HG03064 (cell line): Measurements from ENCODE around the gene SLC38A9.
"Not testable (repeated sequence)": the region's sequence is repeated elsewhere in the genome, so short reads cannot be mapped to it uniquely, and the experiment has no call there.

Experiments
- ATAC-seq: cut with Tn5 transposase; IDR thresholded peaks from one replicate; pipeline ENCODE4 v1.9.1; 2021; ENCODE audit warnings: low read depth; ENCODE audit not compliant: unreplicated experiment

Gene SLC38A9, protein sequence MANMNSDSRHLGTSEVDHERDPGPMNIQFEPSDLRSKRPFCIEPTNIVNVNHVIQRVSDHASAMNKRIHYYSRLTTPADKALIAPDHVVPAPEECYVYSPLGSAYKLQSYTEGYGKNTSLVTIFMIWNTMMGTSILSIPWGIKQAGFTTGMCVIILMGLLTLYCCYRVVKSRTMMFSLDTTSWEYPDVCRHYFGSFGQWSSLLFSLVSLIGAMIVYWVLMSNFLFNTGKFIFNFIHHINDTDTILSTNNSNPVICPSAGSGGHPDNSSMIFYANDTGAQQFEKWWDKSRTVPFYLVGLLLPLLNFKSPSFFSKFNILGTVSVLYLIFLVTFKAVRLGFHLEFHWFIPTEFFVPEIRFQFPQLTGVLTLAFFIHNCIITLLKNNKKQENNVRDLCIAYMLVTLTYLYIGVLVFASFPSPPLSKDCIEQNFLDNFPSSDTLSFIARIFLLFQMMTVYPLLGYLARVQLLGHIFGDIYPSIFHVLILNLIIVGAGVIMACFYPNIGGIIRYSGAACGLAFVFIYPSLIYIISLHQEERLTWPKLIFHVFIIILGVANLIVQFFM

GRCh38 chr5:55712023-55712859 is at the start of gene SLC38A9:
Gene SLC38A9, minus strand, starts transcription at chr5:55712324. Its CDS starts 14,366 bp downstream, at chr5:55697958.
- peak; percentile 100 for ATAC-seq

GRCh38 chr5:55761721-55762120 is 49.6 kb upstream of the SLC38A9 start:
- ATAC-seq, result not testable (repeated sequence)

GRCh38 chr5:55758714-55759113 is 46.6 kb upstream of the SLC38A9 start:
- ATAC-seq, result no peak

DNA sequence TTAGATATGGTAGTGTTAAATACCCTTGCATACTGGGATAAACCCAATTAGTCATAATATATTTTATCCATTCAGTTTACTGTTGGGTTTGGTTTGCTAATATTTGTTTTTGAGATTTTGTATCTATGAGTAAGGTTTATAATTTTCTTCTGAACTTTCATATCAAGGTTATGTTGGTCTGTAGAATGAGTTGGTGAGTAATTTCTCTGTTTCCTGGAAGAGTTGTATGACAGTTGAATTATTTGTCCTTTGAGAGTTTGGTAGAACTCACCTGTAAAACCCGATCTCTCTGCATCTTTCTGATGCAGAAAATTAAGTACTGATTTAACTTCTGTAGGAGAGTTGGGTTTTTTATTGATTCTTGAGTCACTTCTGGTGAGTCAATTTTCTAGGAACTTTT is 46.1 kb upstream of the SLC38A9 start:
- no peak for ATAC-seq

DNA sequence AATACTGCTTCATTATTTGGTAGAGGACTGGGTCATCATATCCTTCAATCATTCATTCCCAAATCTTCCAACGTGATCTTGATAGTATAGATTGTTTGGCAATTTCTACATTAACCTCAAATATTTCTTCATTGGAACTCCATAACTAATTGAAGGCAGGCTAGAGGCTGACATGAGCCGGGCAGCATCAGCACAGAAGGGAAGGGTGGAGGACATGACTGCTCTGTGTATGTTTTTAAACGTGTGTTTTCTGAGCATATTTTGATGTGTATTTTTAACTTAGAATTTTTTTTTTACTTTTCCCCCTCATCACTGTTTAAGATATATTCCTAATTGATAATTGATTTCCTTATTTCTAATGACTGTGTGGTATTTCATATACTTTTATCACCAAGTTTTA is 38.4 kb upstream of the SLC38A9 start:
- no peak for ATAC-seq

- ATAC-seq, result no peak
Observed at GRCh38 chr5:55750063-55750462, 37.9 kb upstream of the SLC38A9 start.

DNA sequence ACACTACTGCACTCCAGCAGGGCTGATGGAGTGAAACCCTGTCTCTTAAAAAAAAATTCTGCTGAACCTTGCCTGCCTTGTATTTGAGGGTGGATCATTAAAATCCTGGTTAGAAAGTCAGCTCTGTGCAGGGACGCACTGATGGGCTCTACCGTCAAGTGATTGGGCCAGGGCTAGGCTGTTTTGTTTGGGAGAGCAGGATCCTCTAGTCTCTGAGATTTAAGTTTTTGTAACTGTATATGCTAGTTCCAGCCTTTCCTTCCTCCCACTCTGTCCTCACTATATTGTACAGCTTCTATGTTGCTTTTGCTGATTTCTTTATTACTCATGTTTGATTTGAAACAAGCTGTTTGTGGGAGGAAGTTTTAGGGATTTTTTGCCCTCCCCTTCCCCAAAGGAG is 37.3 kb upstream of the SLC38A9 start:
- no peak for ATAC-seq

DNA sequence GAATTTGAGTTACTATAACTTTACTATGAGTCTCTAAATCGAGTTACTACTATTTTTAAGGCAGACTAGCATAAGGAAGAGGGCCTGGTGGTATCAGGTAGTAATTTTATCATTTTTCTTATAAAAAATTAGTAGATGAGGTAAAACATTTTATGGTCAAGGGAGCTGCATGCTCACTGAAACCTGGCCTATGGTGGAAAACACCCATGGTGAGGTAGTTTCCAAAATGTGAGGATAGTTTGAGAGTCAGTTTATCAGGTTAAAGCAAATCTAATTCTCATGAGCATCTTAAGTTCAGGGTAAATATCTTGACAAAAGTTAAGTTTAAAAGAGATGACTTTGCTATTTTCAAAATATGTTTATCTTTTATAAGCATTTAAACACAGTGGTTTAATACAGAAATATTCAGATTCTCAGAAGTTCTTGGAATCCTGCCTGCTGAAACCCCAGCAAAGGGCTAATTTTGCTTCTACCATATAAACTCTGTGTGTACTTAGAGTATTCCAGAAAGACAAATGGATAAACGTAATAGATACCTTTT is 35.7 kb upstream of the SLC38A9 start:
- ATAC-seq, result no peak

DNA sequence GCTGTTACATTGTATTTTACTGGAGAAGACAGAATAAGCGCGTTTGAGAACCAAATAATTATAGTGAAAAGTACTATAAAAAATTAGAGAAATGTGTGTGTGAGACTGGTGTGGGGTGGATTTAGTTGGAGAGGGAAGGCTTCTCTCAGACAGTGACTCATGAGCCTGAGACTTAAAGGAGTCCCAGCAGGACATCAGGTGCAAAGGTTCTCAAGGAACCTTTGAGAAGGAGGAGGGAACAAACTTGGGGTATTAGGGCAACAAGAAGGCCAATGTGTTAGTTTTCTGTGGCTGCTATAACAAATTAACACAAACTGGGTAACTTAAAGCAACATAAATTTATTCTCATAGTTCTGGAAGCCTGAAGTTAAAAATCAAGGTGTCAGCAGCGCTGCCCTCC is 30.7 kb upstream of the SLC38A9 start:
- ATAC-seq, result no peak

DNA sequence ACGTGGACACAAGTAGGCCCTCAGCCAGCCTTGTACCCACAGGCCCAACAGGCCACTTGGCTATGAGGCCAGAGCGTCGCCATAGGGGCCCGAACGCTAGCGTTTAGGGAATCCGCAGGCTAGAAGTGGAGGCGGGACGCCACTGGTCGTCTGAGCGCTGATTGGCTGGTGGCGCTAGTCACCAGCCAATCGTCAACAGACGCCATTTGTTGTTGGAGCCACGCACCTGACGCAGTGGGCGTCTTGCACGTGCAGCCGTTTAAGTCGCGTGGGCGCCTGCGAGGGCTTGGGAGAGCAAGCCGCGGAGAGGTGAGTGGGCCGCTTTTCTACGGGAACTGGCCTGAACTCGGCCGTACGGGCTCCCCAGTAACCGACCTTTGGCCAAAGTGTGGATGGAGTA is 25.7 kb upstream of the SLC38A9 start, which contains the start of gene DDX4:
Gene DDX4 (plus strand): TSS at position 269 of the 400 bp plus-strand sequence. CDS start 903 bp downstream, outside the sequence.
- ATAC-seq, result no peak

DNA sequence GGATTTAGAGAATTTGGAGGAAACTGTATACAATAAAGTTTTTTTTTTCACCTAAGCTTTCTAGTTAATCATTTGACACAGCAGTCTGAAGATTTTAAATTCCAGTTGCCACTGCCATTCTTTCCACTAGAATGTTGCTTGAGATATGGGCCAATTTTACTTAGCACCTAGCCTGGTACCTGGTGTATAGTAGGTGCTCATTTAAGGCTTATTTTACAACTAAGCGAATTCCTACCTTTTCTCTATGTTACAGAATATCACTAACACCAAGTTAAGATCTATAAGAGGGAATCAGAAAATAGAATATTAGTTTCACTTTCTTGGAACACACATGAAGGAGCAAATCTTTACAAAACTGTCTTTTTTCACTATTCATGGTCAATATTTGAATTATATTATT is 22.5 kb upstream of the SLC38A9 start:
- ATAC-seq, result no peak

- ATAC-seq, result no peak
Observed at GRCh38 chr5:55732585-55732984, 20.5 kb upstream of the SLC38A9 start.

DNA sequence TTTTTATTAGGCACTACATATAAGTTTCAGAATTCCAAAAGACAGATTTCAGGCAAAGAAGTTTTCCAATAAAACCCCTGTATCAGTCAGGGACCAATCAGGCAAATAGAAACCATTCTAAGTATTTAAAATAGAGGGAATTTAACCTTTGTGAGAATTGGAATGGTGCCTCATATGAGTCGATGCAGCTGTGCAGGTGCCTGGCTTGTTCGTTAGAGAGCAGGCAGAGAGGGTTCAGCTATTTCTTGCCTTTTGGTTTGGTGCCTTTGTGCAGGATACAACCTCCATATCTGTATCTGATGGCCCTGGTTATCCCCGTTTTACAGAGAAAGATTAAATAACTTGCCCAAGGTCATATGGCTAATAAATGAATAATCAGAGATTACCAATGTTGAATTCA is 19.7 kb upstream of the SLC38A9 start:
- ATAC-seq, result no peak

DNA sequence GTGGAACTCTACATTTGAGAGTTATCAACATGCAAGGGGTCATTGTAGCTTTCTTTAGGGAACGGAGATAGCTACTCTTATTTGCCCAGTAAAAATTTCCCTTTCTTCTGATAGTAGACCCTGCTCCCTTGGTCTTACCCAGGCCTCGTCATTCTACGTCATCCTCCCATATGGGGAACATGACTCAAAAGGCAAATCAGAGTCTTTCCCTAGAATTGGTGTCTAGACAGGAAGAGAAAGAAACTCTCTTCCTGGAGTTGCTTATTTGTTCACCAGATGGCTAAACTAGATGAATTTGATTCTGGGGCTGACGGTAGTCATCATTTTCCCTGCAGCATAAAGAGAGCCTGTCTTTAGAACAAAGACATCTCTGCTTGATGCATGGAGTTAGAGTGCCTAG is 12.2 kb upstream of the SLC38A9 start:
- no peak for ATAC-seq

DNA sequence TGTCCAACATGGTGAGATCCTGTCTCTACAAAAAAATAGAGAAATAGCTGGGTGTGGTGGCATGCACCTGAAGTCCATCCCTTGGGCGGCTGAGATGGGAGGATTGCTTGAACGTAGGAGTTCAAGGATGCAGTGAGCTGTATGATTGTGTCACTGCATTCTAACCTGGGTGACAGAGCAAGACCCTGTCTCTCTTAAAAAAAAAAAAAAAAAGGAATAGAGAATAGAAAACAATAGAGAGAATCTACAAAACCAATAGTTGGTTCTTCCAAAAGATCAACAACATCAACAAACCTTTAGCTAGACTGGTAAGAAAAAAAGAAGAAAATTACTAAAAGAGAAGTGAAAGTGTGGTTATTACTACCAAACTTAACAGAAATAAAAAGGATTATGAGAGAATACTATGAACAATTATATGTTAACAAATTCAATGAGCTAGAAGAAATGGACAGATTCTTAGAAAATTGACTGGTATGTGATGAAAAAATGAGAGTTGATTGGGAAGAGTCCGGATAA is 8.1 kb upstream of the SLC38A9 start:
- no peak for ATAC-seq

DNA sequence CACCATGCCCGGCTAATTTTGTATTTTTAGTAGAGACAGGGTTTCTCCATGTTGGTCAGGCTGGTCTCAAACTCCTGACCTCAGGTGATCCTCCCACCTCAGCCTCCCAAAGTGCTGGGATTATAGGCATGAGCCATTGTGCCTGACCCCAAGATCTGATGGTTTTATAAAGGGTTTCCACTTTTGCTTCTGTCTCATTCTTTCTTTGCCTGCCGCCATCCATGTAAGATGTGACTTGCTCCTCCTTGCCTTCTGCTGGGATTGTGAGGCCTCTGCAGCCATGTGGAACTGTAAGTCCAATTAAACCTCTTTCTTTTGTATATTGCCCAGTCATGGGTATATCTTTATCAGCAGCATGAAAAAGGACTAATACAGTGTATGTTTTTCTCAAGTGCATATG is 6.9 kb upstream of the SLC38A9 start:
- not testable (repeated sequence) for ATAC-seq

- ATAC-seq, result no peak
Observed at GRCh38 chr5:55715519-55716078, 3.5 kb upstream of the SLC38A9 start.

GRCh38 chr5:55714749-55715148 is 2.6 kb upstream of the SLC38A9 start:
- ATAC-seq, result no peak

- ATAC-seq, result no peak
Observed at GRCh38 chr5:55714339-55714738, 2.2 kb upstream of the SLC38A9 start.

GRCh38 chr5:55713871-55714270 is 1.7 kb upstream of the SLC38A9 start:
- ATAC-seq, result no peak
